GM19239 (cell line): ENCODE measurements around the gene ANKRD22.
"Not testable (repeated sequence)": the region's sequence is repeated elsewhere in the genome, so short reads cannot be mapped to it uniquely, and the experiment has no call there.

Source experiments
- DNase-seq: peaks from one replicate; pipeline ENCODE4 v3.0.0; 2011; ENCODE audit warnings: low spot score; ENCODE audit not compliant: insufficient read length
- FAIRE-seq: peaks from 2 replicates; lab custom pipeline; 2011; peaks lifted over from hg19 to GRCh38; lab: Jason Lieb, UNC

Gene ANKRD22

GRCh38 chr10:88851706-88852105 lies at the start of gene ANKRD22:
ANKRD22 (minus strand) TSS chr10:88851844; CDS start chr10:88851607, 237 bp downstream.
- FAIRE-seq (peak; percentile 65), DNase-seq (no peak)

GRCh38 chr10:88899886-88900285 lies 48.2 kb upstream of the ANKRD22 start:
- FAIRE-seq, result peak; percentile 68
- DNase-seq, result no peak

DNA sequence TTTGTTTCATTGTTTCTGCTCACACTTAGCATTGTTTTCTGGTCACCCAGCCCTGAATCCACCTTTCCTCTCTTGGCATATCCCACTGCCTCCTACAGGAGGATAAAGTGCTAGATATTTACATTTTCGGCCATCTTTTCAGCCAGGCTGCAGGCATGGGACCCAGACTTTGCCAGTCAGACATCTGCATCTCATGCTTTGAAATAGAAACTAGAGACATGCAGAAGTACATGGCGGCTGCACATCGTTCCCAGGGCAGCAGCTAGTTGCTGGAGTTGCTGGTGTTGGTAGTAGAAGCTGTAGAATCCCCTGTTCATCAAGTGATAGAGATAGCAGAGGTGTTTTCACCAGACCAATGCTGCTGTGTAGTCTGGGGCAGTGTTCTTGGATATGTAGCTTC lies 47.1 kb upstream of the ANKRD22 start:
- FAIRE-seq (peak; percentile 97), DNase-seq (no peak)

DNA sequence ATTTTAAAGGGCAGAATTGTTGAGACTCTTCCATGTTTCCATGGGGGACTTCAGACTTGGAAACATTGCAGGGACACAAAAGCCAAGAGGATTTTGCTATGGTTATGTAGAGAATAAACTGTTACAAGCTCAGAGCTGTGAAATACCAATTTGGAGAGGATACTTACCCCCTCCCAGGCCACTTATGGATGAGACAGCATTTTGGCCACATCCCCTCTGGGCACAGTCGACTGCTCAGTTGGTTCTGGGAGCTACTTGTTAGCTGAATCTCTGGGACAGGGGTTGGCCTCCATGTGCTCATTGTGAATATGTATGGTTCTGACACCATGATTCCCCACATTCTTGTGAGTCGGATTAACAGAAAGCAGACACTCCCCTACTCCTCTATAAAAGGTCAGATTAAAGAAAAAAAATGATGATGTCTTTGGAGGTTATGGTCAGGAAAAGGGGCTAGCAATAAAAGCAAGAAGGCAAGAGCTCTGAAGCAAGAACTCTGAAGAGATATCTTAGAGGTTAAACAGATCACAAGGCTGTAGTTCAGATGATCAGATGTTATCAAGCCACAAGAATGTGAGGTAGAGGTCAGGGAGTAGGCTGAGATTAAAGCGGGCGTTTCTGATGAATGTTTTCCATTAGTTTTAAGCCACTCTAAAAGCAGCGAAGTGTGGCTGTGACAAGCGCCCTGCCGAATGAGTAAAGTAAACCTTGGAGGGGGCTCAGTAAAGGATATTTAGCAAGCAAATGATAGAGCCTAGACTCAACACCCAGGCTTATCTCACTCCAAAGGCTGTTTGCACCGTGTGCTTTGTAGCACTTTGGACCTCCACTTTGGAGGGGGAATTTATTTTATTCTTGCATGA lies 45.6 kb upstream of the ANKRD22 start:
- no peak for DNase-seq
- FAIRE-seq, result peak; percentile 85

- FAIRE-seq, result peak; percentile 14
- DNase-seq, result no peak
Observed at GRCh38 chr10:88896372-88896993, 44.8 kb upstream of the ANKRD22 start.

DNA sequence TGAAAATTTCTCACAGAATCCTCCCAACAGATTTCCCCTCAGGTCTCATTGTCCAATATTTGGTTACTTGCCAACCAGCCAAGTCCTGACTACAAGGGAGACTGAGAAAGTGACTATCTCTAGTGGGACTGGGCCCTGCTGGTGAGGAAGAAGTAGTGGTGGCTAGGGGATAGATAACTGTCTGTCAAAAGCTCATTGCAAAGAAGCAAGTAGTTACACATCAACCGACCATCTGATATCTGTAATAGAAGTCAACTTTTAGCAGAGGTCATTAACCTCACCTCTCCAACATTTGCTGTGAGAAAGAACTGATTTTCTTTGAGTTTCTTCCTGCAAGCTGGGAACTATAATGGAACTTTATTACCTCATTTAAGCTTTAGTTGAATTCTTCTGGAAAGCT lies 43.6 kb upstream of the ANKRD22 start:
- FAIRE-seq (peak; percentile 87), DNase-seq (no peak)

- FAIRE-seq, result no peak
Observed at GRCh38 chr10:88893611-88894010, 42.0 kb upstream of the ANKRD22 start.

DNA sequence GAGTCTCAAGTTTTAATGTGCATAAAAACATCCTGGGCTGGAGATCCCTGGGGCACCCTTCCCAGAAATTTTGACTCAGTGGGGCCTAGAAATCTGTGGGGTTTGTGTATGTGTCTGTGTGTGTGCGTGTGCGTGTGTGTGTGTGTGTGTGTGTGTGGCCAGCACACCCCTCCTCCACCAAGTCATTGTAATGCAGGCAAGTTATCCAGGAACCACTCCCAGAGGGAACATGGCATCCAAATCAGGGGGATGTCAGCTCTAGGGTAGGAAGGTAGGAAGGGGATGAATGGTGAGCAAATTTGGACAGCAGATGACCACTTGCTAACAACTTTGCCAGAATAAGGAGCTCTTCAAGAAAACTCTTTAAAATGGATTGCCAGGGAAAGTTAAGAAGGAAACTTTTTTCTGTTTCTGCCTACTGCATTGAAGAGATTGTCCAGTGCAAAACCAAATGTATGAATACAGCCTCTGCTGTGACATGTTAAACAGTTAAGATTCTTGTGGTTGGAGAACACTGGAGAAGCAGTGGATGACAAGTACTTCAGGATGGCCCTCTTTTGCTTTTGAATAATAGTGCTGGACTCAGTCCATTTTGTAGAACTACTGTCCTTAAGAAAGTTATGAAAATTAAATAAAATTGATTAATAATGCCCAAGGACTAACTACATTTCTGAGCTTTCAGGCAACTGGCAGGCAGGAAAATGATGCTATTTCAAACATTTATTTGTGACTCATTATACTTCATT lies 40.8 kb upstream of the ANKRD22 start:
- peak; percentile 35 for FAIRE-seq
- no peak for DNase-seq

More at GRCh38 chr10:88893611-88894010, 42.0 kb upstream of the ANKRD22 start:
- DNase-seq, result no peak

GRCh38 chr10:88890681-88891381 lies 39.2 kb upstream of the ANKRD22 start:
- DNase-seq (no peak), FAIRE-seq (peak; percentile 54)

DNA sequence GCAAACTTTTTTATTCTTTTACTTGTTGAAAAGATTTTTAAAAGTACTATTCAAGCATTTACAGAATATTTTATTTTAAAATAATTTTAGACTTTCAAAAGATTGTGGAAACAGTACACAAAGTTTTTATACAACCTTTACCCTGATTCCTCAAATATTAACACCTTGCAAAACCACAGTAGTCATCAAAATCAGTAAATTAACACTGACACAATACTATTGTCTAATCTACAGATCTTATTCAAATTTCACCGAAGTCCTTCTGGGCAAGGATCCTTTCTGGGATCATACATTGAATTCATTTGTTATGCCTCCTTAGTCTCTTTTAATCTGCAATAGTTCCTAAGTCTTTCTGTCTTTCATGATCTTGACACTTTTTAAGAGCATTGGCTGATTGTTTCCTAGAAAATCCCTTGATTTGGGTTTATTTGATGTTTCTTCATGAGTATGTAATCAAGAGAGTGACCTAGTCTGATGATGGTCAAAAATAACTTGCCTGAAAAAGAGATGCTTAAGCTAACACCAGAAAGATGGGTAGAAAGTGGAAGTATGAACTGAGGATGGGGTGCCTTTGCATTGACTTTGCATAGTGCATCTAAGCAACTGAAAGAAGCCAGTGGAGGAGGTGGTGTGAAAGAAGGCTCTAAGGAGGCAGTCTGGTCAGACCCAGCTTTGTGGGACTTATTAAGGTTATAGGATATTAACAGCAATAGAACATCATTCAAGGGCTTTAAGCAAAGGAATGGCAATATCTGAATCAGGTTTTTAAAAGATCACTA lies 38.1 kb upstream of the ANKRD22 start:
- FAIRE-seq, result peak; percentile 93
- DNase-seq, result no peak

GRCh38 chr10:88888810-88889445 lies 37.3 kb upstream of the ANKRD22 start:
- DNase-seq (no peak), FAIRE-seq (peak; percentile 89)

- DNase-seq (no peak), FAIRE-seq (peak; percentile 95)
Observed at GRCh38 chr10:88886557-88886956, 34.9 kb upstream of the ANKRD22 start.

- FAIRE-seq, result peak; percentile 73
- no peak for DNase-seq
Observed at GRCh38 chr10:88883448-88883809, 31.8 kb upstream of the ANKRD22 start.

DNA sequence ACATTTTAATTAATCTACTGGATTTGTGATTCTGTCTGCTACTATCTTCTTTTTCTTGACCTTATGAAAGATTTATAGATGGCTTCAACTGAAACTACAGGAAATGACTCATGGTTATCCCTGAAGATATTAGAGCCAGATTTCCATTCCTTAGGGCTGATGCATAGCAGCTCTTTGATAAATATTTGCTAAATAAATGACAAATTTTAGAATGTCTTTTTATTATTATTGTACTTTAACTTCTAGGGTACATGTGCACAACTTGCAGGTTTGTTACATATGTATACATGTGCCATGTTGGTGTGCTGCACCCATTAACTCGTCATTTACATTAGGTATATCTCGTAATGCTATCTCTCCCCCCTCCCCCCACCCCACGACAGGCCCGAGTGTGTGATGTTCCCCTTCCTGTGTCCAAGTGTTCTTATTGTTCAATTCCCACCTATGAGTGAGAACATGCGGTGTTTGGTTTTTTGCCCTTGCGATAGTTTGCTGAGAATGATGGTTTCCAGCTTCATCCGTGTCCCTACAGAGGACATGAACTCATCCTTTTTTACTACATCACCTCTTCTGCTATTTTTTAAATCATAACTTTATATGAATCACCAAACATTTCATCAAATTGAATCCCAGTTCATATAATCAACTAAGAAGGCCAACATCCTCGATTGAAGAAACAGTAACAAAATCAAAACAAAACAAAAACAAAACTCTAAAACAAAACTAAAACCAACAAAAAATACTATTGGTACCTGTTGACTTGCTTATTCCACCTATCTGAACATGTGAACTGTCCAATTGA lies 31.2 kb upstream of the ANKRD22 start:
- DNase-seq, FAIRE-seq: not testable (repeated sequence)

GRCh38 chr10:88881922-88882645 lies 30.4 kb upstream of the ANKRD22 start:
- FAIRE-seq (peak; percentile 83), DNase-seq (no peak)

DNA sequence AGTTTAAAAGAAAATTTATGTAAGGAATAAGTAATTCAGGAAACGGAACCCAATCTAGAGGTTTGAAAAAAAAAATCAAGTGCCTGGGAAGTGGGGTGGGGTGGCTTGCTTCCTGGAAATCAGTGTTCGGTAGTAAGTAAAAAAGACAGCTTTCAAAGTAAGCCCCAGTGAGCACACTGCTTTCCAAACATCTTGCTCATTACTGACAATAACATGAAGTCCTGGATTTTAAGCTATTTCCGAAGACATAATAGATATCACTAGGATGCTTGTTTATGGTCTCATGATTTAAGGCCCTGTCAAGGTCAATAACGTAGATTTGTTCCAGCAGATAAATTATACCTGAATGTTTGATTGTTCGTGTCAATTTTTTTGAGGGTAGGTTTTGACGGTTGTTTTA lies 29.7 kb upstream of the ANKRD22 start:
- no peak for FAIRE-seq
- DNase-seq, result no peak

DNA sequence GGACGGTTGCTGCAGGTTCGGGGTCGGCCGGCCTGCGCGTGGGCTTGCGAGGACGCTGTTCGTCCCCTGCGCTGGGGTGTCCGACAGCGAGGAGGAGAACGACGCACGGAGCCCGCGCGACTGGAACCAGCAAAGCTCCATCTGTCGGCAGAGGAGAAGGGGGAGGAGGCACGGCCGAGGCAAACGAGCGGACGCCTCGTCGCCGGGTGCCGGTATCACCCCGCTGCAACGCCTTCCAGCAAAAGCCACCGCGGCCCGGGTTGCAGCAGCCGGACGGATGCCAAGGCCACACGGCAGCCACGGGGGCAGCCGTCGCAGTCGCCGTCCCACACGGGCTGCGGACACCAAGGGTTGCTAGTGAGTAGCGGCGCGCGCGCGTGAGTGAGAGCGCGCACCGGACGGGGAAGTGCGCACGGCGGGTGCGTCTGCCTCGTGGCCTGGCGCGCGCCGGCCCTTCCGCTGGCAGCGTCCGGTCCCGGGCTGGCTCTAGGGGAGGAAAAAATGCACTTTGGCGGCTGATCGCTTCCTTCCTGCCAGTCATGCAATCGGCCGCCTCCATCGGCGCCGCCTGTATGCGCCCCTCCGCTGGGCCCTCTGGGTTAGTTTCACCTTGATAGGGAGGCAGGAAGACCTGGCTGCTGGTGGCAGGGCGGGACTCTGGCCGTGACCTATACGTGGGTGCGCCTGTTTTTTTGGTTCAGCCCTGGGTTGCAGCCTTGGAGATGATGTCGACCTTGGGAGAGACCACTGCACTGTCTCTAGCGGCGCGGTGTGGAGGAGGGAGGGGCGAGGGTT lies 28.8 kb upstream of the ANKRD22 start:
- DNase-seq (peak; percentile 38), FAIRE-seq (peak; percentile 95)
